GM06990 (cell line): ENCODE measurements around the gene PCCA.
"Not testable (repeated sequence)": the region's sequence is repeated elsewhere in the genome, so short reads cannot be mapped to it uniquely, and the experiment has no call there.

Experiments
- DNase-seq: peaks from one replicate; pipeline ENCODE4 v3.0.0-alpha.2; 2011; ENCODE audit not compliant: insufficient read length; ENCODE audit errors: extremely low read depth
- H3K27me3 ChIP-seq: replicated peaks from 2 replicates; pipeline ENCODE4 v1.6.0; 2011; ENCODE audit warnings: low read length; ENCODE audit not compliant: control insufficient read depth, insufficient read depth
- H3K36me3 ChIP-seq: 2 replicates; pipeline ENCODE4 v1.5.1; 2011; ENCODE audit warnings: low read length; ENCODE audit not compliant: control insufficient read depth, insufficient read depth
- H3K4me3 ChIP-seq: replicated peaks from 2 replicates; pipeline ENCODE4 v1.5.1; 2011; ENCODE audit warnings: low read depth, mild to moderate bottlenecking, control low read depth, low read length
- CTCF ChIP-seq: IDR thresholded peaks from 2 replicates; pipeline ENCODE4 v1.5.1; 2011; ENCODE audit warnings: low read length, control low read depth, mild to moderate bottlenecking, inconsistent platforms; ENCODE audit not compliant: insufficient read depth, poor library complexity, severe bottlenecking

The PCCA gene

GRCh38 chr13:100069278-100069677, 19.6 kb upstream of the PCCA start:
- no peak for DNase-seq
- H3K4me3 ChIP-seq = no peak overlapping the region
- H3K27me3 ChIP-seq = no peaks in the 10 kb centered on the region
- no peaks in the 10 kb centered on the region for H3K36me3 ChIP-seq
- no peak for TF ChIP-seq CTCF

GRCh38 chr13:100075700-100076587, 12.9 kb upstream of the PCCA start:
- DNase-seq = no peak
- H3K27me3 ChIP-seq = no peaks in the 10 kb centered on the region
- no peaks in the 10 kb centered on the region for H3K36me3 ChIP-seq
- TF ChIP-seq CTCF = no peak
- H3K4me3 ChIP-seq = no peak overlapping the region

- not testable (repeated sequence) for H3K36me3 ChIP-seq, H3K27me3 ChIP-seq, DNase-seq, H3K4me3 ChIP-seq
Observed at GRCh38 chr13:100079003-100079402, 9.9 kb upstream of the PCCA start.

GRCh38 chr13:100083401-100083800, 5.5 kb upstream of the PCCA start:
- H3K36me3 ChIP-seq, H3K4me3 ChIP-seq, H3K27me3 ChIP-seq, DNase-seq: not testable (repeated sequence)

- TF ChIP-seq CTCF = no peak
- Histone ChIP-seq H3K36me3 (no peaks in the 10 kb centered on the region; the same call in 1 of the 2 replicates), H3K4me3 (peak overlapping the region; percentile 94), H3K27me3 (no peaks in the 10 kb centered on the region)
- DNase-seq = no peak
Observed at GRCh38 chr13:100088273-100088643, 635 bp upstream of the PCCA start.

GRCh38 chr13:100089465-100090032, 656 bp downstream of the PCCA start:
- peak; percentile 16 for DNase-seq
- Histone ChIP-seq H3K4me3 (peak overlapping the region; percentile 94), H3K27me3 (no peaks in the 10 kb centered on the region), H3K36me3 (no peaks in the 10 kb centered on the region; the same call in 1 of the 2 replicates)
- no peak for TF ChIP-seq CTCF
